Measurements from ENCODE around the gene SLC22A23.
A peak's percentile ranks its signal among the peaks of the same experiment; 100 is the strongest.

SLC22A23 gene

DNA sequence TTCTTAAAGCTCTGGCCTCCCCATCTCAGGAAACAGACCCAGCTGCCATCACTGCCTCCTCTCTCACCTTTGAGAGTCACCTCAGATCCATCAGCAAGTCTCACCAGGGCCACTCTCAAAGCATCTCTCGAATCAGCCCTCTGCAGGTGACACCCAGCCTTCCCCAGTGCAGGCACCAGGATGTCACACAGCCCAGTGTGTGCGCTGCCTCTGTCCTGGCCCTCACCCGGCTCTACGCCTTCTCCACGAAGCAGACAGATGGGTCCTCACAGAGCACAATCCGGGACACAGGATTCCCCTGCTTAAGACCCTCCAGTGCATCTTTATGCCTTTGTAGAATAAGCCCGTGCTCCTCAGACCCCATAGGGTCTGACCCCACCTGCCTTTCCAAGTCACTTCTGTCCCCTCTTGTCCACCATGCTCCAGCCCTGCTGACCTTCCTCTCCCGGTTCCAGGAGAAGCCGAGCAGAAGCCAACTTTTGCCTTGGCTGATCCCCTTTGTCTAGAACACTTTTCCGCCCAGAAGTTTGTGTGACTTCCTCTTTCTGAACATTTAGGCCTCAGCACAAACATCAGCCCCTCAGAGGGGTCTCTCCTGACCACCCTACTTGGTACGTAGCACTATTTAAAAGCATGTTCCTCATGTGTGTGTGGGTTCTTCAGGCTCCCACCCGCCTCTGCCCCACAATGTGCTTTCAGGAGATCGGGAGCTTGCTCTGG lies 137.9 kb downstream of the SLC22A23 start:
- Histone ChIP-seq H4K20me1 (ENCODE audit: insufficient read depth, low read length) (peaks cover 12% of the 10 kb centered on the region; the same call in 1 of the 2 replicates), H3K27me3 (ENCODE audit: insufficient read depth, low read length, poor library complexity) (peaks cover 40% of the 10 kb centered on the region), H3K9me3 (ENCODE audit: insufficient read depth, low read length, severe bottlenecking) (no peaks in the 10 kb centered on the region), H3K27ac (ENCODE audit: low read length) (no peak overlapping the region), H3K79me2 (ENCODE audit: insufficient read depth, low read length) (no peaks in the 10 kb centered on the region), H3K9ac (ENCODE audit: low read depth, low read length) (no peak overlapping the region), H3K4me1 (ENCODE audit: insufficient read depth, low read length) (peaks cover 12% of the 10 kb centered on the region), H2AFZ (ENCODE audit: low read depth, low read length) (no peak overlapping the region), H3K4me2 (ENCODE audit: insufficient read depth, low read length) (no peak overlapping the region), H3K4me3 (ENCODE audit: low read depth in 1 of 2, low read length in 2 of 2) (no peak overlapping the region), H3K36me3 (ENCODE audit: insufficient read depth, low read length) (no peaks in the 10 kb centered on the region)
- DNase-seq (no peak), ATAC-seq (ENCODE audit: insufficient read depth, low read depth) (peak; percentile 27; the same call in 2 of the 3 replicates)
- TF ChIP-seq EZH2 (IDR thresholded peaks at IDR 0.05; ENCODE audit: borderline replicate concordance, low read depth, low read length, severe bottlenecking) = no peak
- TF ChIP-seq, protein P1, sequence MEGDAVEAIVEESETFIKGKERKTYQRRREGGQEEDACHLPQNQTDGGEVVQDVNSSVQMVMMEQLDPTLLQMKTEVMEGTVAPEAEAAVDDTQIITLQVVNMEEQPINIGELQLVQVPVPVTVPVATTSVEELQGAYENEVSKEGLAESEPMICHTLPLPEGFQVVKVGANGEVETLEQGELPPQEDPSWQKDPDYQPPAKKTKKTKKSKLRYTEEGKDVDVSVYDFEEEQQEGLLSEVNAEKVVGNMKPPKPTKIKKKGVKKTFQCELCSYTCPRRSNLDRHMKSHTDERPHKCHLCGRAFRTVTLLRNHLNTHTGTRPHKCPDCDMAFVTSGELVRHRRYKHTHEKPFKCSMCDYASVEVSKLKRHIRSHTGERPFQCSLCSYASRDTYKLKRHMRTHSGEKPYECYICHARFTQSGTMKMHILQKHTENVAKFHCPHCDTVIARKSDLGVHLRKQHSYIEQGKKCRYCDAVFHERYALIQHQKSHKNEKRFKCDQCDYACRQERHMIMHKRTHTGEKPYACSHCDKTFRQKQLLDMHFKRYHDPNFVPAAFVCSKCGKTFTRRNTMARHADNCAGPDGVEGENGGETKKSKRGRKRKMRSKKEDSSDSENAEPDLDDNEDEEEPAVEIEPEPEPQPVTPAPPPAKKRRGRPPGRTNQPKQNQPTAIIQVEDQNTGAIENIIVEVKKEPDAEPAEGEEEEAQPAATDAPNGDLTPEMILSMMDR (IDR thresholded peaks at IDR 0.05; ENCODE audit: borderline replicate concordance, extremely low read depth, low read length, poor library complexity, severe bottlenecking) = no peak

- Histone ChIP-seq H3K36me3 (ENCODE audit: insufficient read depth, low read length) (no peaks in the 10 kb centered on the region), H3K4me1 (ENCODE audit: insufficient read depth, low read length) (peaks cover 12% of the 10 kb centered on the region), H3K9me3 (ENCODE audit: insufficient read depth, low read length, severe bottlenecking) (no peaks in the 10 kb centered on the region), H4K20me1 (ENCODE audit: insufficient read depth, low read length) (peaks cover 11% of the 10 kb centered on the region; the same call in 1 of the 2 replicates), H2AFZ (ENCODE audit: low read depth, low read length) (no peak overlapping the region), H3K4me2 (ENCODE audit: insufficient read depth, low read length) (no peak overlapping the region; the same call in 1 of the 2 replicates), H3K4me3 (ENCODE audit: low read depth in 1 of 2, low read length in 2 of 2) (no peak overlapping the region), H3K79me2 (ENCODE audit: insufficient read depth, low read length) (no peaks in the 10 kb centered on the region), H3K27me3 (ENCODE audit: insufficient read depth, low read length, poor library complexity) (peaks cover 40% of the 10 kb centered on the region), H3K27ac (ENCODE audit: low read length) (no peak overlapping the region), H3K9ac (ENCODE audit: low read depth, low read length) (no peak overlapping the region)
- ATAC-seq (ENCODE audit: insufficient read depth, low read depth) = peak; percentile 96
- TF ChIP-seq, protein P1 (IDR thresholded peaks at IDR 0.05; ENCODE audit: borderline replicate concordance, extremely low read depth, low read length, poor library complexity, severe bottlenecking) = no peak
- no peak for TF ChIP-seq EZH2 (IDR thresholded peaks at IDR 0.05; ENCODE audit: borderline replicate concordance, low read depth, low read length, severe bottlenecking)
- peak; percentile 65 for DNase-seq
These were observed 138.6 kb downstream of the SLC22A23 start for GRCh38 chr6:3318226-3318625.

GRCh38 chr6:3317741-3318211 lies 139.1 kb downstream of the SLC22A23 start:
- Histone ChIP-seq H3K79me2 (ENCODE audit: insufficient read depth, low read length) (no peaks in the 10 kb centered on the region), H3K27ac (ENCODE audit: low read length) (no peak overlapping the region), H3K9me3 (ENCODE audit: insufficient read depth, low read length, severe bottlenecking) (no peaks in the 10 kb centered on the region), H3K27me3 (ENCODE audit: insufficient read depth, low read length, poor library complexity) (peaks cover 40% of the 10 kb centered on the region), H4K20me1 (ENCODE audit: insufficient read depth, low read length) (peaks cover 12% of the 10 kb centered on the region; the same call in 1 of the 2 replicates), H3K4me3 (ENCODE audit: low read depth in 1 of 2, low read length in 2 of 2) (no peak overlapping the region), H3K36me3 (ENCODE audit: insufficient read depth, low read length) (no peaks in the 10 kb centered on the region), H2AFZ (ENCODE audit: low read depth, low read length) (no peak overlapping the region), H3K4me2 (ENCODE audit: insufficient read depth, low read length) (no peak overlapping the region; the same call in 1 of the 2 replicates), H3K9ac (ENCODE audit: low read depth, low read length) (no peak overlapping the region), H3K4me1 (ENCODE audit: insufficient read depth, low read length) (peaks cover 12% of the 10 kb centered on the region)
- ATAC-seq (ENCODE audit: insufficient read depth, low read depth) (no peak), DNase-seq (no peak)
- TF ChIP-seq, protein P1 (IDR thresholded peaks at IDR 0.05; ENCODE audit: borderline replicate concordance, extremely low read depth, low read length, poor library complexity, severe bottlenecking) = no peak
- TF ChIP-seq EZH2 (IDR thresholded peaks at IDR 0.05; ENCODE audit: borderline replicate concordance, low read depth, low read length, severe bottlenecking) = no peak

Measured in DND-41 (cell line).